GM19395 (cell line): Measurements from ENCODE around the gene ENO1.
"Not testable (repeated sequence)": the region's sequence is repeated elsewhere in the genome, so short reads cannot be mapped to it uniquely, and the experiment has no call there.

ENCODE experiments used
- ATAC-seq: cut with Tn5 transposase; IDR thresholded peaks from one replicate; pipeline ENCODE4 v1.9.1; 2021; ENCODE audit warnings: mild to moderate bottlenecking, moderate library complexity; ENCODE audit not compliant: unreplicated experiment

ENO1 gene

DNA sequence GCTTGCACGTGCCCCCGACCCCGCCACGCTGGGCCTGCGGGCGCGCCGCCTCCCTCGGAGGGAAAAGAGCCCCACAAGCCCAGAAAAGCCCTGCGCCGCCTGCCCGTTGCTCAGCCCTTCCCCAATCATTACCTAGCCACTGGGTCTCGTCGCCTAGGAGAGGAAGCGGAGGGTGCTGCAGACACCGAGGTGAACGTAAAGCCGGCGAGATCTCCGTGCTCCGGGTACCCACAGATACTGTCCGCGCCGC, at the start of gene ENO1:
Gene ENO1 (minus strand): TSS at position 239 of the 250 bp plus-strand sequence. CDS start 3,778 bp downstream, outside the sequence.
- ATAC-seq: no peak

GRCh38 chr1:8926707-8927694, 48.5 kb upstream of the ENO1 start:
- no peak for ATAC-seq

DNA sequence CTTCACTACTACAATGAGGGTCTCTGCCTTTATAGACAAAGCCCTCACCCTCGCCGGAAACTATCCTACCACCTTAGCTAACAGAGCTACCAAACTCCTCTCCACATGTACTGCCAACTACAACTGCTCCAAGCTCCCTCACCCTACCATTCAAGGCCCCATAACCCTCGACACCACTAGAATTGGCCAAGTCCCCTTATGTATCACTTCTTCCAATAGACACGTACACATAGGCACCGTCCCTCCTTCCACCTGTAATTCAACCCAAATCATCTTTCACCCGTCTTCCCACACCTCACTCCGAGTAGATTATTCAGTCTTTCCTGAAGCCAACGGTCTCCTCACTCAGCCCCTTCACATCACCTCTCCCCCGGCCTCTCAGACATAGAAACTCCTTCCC, 47.5 kb upstream of the ENO1 start:
- no peak for ATAC-seq

DNA sequence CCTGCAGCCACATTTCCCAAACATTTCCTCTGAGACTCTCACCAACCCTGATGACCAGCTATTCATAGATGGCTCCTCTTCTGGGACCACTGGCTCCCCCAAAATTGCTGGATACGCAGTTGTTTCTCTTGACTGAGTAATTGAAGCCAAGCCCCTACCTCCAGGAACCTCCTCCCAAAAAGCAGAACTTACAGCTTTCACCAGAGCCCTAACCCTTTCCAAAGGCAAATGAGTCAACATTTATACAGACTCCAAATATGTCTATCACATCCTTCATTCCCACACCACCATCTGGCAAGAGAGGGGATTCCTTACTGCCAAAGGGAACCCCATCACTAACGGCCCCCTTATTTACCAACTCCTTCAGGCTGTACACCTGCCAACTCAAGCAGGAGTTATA, 46.9 kb upstream of the ENO1 start:
- ATAC-seq: no peak

GRCh38 chr1:8922962-8923361, 44.5 kb upstream of the ENO1 start:
- no peak for ATAC-seq

- not testable (repeated sequence) for ATAC-seq
Observed at GRCh38 chr1:8917536-8917935, 39.0 kb upstream of the ENO1 start.

DNA sequence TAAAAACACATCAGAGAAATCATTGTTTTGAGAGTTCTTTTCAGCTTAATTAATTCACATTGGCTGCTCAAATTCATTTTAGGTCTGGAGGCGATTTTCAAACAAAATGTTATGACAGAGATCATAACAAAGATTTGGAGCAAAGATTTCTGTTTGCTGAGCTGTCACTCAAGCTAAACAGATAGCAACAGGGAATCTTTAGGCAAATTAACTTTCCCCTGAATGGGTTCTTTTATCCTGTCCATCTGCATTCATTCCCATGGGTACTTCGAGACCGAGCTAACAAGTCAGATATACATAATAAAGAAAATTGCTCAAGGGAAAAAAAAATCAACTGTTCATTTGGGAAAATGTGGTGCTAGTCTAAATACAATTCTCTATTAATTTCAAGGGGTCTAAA, 37.0 kb upstream of the ENO1 start:
- no peak for ATAC-seq

- no peak for ATAC-seq
Observed at GRCh38 chr1:8914466-8914865, 36.0 kb upstream of the ENO1 start.

DNA sequence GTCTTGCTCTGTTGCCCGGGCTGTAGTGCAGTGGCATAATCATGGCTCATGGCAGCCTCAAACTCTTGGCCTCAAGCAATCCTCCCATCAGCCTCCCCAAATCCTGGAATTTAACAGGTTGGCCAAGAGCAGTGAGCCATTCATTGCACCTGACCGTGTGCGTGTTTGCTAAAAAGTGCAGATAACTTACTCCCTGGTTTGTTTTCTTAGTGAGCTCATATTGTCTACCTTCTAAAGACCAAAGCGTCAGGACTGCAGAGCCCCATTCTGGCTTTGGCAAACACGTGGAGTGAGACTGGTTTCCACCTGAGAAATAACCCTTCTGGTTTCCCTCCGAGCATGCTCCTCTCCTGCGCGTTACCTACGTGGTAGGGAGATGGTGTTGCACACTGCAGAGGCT, 35.0 kb upstream of the ENO1 start:
- no peak for ATAC-seq

GRCh38 chr1:8911416-8912309, 33.2 kb upstream of the ENO1 start:
- ATAC-seq: no peak

DNA sequence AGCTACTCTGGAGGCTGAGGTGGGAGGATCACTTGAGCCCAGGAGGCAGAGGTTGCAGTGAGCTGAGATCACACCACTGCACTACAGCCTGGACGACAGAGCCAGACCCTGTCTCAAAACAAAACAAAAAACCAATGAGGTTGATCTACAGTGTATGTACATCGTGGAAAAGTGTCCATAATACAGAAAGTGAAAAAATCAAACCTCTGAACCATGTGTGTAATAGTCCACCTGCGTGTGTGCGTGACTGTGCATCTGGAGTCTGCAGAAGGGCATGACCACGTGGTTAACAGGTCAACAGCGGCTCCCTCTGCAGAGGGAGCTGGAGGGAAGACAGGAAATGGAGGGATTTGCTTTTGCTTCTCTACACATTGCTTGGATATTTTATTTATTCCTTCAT, 32.4 kb upstream of the ENO1 start:
- no peak for ATAC-seq

DNA sequence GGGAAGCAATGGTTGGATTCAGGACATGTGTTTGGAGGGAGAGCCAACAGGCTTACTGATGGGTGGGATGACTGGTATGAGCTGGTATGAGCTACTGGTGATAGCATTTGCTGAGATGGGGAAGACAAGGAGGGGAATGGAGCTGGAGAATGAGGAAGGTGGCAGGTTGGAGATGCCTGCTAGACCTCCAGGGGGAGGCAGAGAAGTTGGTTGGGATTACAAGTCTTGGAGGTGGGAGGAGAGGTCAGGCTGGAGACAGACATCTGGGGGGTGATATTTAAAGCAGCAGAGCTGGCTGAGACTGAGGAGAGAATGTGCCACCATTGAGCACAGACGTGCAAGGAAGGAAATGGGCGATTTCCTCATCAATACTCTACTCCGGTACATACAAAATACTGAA, 31.8 kb upstream of the ENO1 start:
- no peak for ATAC-seq

DNA sequence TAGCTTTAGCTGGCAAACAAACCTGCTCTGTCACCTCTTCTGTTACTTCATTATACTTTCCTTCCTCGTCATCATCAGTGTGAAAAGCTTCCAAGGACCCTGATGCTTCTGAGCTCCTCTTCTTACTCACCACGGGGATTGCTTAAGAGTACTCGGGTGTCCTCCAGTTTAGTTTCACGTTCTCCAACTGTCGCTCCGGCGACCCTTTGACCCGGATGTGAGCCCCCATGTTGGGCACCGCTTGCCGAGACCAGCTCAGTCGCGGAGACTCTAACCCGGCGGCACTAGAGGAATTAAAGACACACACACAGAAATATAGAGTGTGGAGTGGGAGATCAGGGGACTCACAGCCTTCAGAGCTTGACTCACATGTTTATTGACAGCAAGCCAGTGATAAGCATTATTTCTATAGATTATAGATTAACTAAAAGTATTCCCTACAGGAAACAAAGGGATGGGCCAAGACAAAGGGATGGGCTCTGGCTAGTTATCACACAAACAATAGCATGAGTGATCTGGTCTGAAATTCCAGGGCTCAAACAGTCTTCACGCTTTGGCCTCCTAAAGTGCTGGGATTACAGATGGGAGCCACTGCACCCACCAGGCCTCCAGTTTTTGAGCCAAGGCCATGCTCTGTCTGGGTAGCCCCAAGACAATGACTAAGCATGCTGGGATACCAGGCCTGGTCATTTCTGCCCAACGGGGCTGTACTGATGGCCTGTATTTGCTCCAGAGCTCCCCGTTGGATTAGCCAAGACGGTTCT, 30.1 kb upstream of the ENO1 start:
- ATAC-seq: no peak

DNA sequence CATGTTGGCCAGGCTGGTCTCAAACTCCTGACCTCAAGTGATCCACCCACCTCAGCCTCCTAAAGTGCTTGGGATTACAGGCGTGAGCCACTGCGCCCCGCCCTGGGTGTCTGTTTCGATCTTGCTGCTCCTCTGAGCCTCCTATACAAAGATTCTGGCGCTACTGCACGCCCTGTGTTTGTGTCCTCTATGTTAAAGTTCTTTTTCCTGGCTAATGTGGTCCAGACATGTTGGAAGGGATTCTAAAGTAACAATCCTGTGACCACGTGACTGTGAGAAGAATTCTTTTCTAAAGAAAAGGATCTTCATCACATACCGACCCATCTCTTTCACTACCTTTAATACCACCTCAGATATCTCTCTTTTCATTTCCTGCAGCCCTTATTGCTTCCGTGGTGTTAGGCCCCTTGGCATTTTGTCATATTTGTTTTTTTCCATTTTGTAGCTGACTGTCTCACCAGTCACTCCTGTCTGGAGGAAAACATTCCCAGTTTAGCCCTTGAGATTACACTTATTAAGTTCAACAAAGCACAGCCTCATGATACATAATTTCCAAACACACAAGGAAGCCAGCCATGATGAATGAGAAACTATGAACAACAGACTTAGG, 27.2 kb upstream of the ENO1 start:
- ATAC-seq: no peak

- no peak for ATAC-seq
Observed at GRCh38 chr1:8903908-8904650, 25.6 kb upstream of the ENO1 start.

GRCh38 chr1:8903410-8903809, 24.9 kb upstream of the ENO1 start:
- no peak for ATAC-seq

DNA sequence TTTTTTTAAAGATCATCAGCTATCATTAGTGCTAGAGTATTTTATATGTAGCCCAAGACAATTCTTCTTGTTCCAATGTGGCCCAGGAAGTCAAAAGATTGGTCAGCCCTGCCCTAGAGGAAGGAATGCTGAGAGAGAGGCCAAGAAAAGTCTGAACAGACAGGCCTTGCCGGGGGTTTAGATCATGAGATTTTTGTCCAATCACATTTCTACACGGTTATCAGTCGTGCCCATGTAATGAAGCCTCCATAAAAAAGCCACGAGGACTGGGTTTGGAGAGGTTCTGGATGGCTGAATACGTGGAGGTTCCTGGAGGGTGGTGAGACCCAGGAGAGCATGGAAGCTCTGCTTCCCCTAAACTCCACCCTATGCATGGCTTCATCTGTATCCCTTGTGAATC, 24.3 kb upstream of the ENO1 start:
- no peak for ATAC-seq

DNA sequence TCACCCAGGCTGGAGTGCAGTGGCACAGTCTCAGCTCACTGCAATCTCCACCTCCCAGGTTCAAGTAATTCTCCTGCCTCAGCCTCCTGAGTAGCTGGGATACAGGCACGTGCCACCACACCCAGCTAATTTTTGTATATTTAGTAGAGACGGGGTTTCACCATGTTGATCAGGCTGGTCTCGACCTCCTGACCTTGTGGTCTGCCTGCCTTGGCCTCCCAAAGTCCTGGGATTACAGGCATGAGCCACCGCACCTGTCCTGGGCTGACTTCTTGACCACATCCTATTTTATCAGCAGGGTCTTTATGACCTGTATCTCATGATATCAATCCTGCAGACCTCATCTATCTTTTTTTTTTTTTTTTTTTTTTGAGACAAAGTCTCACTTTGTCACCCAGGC, 22.2 kb upstream of the ENO1 start:
- not testable (repeated sequence) for ATAC-seq

GRCh38 chr1:8899046-8899445, 20.6 kb upstream of the ENO1 start:
- no peak for ATAC-seq

- ATAC-seq: not testable (repeated sequence)
Observed at GRCh38 chr1:8898418-8898817, 19.9 kb upstream of the ENO1 start.
